GM19238 (cell line): ENCODE results near the gene SPDYE4.

Experiments
- DNase-seq: peaks from one replicate; pipeline ENCODE4 v3.0.0; 2011; ENCODE audit warnings: low spot score; ENCODE audit not compliant: insufficient read length

Gene SPDYE4

DNA sequence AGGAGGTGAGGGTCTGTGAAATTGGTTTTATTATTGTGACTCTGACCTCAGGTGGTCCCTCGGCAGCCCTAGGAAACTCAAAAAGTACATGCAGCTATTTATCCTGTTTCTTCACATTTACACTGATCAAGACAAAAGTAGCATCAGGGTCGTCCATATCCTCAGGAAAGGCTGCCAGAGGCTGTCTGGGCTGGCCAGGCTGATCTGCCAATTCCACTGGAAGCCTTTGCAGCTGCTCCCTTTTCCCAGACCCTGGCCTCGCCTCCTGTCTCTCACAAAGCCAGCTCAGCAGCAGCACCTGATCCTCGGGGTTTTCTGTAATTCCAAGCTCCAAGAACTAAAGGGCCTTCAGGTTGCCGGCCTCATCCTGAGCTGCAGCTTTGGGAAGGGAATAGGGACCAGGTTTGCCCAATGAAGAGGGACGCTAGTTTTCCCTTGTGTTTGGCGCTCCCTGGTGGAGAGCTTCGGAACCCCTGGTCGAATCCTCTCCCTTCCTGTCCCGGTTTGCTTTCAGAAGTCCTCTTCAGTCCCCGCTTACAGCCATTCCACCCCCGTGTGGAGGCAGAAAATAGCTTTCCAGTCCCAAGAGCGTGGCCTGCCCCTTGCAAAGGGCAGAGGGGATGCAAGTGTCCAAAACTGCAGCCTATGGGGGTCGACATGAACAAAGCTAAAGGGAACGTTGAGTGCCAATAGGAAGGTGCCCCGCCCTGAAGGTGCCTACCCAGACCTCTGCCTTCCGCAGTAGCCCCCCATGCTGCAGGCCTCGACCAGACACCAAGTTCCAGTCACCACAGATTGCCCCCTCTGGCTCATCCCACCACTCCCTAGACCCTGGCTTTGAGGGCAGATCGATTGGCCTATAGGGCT is 27.4 kb upstream of the SPDYE4 start:
- peak; percentile 58 for DNase-seq

DNA sequence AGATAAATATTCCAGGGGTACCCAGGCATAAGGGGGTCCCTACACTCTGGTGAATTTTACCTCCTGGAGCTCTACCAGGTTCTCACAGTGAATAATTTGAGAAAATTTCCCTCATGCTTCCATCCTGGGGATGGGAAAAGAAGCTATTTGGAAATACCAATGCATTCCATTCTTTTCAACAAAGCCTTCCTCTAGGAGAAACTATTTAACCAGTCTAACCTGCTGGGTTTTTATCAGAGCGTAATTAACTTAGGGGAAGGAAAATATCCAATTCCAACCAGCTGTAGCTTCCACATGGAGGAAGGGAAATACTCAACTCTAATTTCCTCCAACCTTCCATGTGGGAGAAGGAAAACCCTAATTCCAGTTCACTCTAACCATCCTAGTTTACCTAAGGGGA is 23.8 kb upstream of the SPDYE4 start:
- DNase-seq: no peak

DNA sequence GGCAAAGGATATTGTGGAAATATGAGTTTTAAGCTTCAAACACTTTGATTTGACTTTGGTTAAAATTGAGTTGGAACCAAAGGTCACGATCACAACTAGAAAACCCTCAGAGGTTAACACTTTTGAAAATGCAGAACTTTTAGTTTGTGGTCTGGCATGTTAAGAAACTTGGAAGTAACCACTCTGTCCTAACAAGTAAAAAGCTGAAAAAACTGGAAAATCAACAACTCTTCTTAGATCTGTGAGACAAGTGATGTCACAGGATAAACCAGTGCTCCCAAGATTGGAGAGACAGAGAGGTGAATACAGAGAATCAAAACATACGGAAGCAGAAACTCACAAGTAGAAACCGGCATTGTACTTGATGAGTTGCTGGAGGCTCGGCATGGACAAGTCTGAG is 23.4 kb upstream of the SPDYE4 start:
- no peak for DNase-seq

DNA sequence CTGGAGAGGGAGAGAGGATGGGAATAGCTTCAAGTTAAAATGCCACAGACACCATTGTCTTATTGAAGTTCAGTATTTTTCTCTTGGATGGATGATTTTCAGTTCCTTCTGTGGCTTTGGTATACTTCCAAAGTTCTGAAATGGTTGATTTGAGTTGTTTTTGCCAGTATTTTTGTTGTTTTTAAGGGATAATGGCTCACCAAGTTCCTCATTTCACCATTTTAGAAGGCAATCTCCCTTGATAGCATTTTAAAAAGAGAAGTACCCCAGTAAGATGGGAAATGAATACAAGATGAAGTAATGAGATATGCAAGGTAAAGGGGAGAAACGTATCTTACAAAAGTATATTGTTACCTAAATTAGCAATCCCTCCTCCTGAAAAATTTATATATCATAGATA is 18.5 kb upstream of the SPDYE4 start:
- DNase-seq: no peak

DNA sequence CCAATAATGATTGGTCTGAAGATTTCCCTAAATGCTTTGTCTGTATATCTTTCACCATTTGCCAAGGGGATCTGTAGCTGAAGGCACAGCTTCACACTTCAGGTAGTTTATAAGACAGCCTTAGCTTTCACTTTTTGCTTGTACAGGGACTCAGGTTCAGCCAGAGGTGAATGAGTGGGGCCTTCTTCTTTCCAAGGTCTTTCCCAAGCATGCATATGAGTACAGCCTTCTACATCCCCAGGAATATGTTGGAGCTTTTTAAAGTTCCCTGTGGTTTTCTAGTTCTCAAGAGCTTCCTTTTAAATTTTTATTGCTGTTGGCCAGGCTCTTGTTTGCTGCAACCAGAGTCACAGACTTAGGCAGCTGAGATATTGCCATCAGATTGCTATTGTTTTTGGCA is 17.9 kb upstream of the SPDYE4 start:
- DNase-seq: no peak

DNA sequence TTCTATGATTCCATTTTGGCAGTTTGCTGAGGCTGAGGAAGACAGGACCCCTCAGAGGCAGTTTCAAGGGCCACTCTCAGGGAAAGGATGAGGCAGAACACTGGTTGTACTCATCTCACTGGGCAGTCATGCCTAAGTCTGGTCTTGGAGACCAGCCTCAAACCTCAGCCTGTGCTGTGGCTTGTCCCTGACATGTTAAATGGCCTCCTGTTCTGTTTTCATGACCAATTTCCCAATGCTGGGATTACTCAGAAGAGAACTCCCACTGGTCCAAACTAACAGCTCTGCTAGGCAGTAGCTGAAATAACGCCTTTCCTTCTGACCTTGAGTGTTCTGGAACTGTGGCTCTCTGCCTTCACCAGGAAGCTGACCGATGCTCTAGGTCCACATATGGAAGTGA is 8.4 kb upstream of the SPDYE4 start:
- no peak for DNase-seq

DNA sequence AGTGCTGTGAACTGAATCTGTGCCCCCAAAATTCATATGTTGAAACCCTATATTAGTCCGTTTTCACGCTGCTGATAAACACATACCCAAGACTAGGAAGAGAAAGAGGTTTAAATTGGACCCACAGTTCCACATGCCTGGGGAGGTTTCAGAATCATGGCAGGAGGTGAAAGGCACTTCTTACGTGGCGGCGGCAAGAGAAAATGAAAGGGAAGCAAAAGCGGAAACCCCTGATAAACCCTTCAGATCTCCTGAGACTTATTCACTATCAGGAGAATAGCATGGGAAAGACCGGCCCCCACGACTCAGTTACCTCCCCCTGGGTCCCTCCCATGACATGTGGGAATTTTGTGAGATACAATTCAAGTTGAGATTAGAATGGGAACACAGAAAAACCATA is 3.7 kb upstream of the SPDYE4 start:
- DNase-seq: no peak

DNA sequence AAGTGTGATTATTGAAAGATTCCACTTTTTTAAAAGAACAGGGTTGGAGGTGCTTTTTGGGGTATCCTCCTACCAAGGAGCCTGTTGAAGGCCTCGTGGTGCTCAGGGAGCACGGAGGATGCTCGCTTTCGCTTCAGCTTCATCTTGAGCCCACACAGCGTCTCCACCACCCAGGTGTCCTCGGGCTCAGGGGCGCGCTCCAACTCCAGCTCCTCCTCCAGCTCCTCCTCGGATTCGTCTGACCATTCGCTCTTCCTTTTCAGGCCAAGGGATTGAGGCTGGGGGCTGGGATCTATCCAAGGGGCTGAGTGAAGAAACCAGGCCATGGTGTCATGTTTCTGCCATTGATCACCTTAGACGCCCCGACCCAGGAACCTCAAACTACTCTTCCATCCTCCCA is 1.2 kb downstream of the SPDYE4 start:
- no peak for DNase-seq

DNA sequence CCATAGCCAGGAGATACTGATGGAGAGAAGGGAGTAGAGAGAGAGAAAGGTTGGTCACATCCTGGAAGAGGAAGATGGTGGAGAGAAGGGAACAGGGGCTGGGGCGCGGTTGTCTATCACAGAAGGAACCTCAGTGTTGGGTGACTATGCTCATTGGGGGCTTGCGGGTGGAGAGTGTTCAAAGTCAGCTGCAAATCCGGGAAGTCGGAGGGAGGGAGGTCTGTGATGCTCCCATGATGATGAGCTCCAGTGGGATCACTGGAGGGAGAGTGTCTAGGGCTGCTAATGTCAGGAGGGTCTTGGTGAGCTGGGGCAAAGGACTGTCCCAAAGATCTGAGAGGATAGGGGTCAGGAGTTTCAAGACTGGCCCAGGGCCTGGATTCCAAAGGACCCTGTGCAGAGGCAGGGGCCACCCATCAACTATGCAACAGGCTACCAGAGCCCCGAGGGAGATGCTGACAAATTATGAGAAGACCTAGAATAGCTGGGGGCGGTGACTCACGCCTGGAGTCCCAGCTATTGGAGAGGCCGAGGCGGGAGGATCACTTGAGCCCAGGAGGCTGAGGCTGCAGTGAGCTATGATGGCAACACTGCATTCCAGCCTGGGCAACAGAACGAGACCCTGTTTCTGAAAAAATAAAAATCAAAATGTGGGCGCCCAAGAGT is 2.6 kb downstream of the SPDYE4 start:
- no peak for DNase-seq

DNA sequence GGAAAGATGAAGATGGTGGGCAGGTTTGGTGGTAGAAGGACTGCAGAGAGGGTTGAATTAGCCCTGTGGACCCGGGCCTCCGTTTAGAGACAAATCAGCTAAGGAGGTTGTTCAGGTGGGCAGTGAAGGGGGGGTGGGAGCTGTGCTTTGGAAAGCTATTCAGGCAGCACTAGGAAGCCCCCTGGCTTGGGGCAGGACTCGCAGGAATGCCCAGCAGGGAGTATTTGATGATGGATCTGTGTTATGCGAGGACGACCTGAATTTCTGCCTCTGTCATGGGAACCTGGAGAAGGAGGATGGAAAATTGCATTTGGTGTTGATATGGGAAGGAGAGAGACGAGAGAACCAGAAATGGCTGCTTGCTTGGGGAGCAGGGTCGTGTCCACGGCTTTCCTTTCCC is 3.5 kb downstream of the SPDYE4 start:
- no peak for DNase-seq

DNA sequence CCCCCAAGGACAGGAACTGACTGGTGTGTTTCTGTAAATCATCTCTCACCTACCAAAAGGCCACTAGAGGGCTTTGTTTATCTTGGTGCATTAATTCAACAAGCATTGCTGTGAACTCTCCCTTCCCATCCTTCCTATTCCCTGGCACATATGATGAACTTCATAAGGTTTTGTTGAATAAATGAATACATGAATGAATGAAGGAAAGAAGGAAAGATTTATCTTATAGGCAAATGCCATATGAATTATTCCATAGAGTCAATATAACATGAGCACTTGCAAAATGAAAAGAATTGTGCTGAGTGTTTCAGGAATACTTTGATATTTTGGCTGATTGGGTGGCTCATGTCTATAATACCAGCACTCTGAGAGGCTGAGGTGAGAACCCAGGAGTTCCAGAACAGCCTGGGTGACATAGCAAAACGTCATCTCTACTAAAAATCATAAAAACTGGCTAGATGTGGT is 4.3 kb downstream of the SPDYE4 start:
- DNase-seq: peak; percentile 28

DNA sequence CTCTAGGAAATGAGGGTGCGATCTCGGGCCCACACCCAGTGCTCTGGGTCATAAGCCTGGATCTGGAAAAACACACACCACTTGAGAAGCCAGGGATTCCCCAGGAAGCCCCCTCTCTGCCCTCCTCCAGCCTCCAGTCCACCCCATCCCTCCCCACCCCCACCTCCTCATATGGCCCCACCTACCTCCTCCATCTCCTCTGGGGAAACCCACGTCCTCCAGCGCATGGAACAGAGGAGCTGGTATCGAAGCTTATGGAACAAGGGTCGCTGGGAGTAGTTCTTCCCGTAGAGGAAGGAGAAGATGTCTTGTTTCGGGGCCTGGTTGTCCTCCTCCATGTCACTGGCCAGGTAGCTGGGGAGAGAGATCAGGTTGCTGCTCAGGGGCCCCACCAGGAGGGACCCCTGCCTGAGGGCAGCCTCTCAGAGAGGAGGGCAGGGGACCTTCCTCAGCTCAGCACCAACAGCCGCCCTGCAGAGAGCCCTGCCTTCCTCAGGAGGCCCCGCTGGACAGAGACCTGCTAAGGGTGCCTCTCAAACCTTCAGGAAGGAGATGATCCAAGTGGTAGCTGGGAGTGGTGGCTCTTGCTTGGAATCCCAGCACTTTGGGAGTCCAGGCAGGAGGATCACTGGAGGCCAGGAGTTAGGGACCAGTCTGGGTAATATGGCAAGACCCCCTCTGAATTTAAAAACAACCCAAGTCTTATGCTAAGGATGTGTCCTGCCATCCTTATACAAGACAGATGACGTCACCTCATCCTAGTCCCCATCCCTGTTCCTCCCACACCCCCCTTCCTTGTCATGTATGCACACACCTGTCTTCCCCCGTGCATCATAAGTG is 5.0 kb downstream of the SPDYE4 start:
- no peak for DNase-seq

DNA sequence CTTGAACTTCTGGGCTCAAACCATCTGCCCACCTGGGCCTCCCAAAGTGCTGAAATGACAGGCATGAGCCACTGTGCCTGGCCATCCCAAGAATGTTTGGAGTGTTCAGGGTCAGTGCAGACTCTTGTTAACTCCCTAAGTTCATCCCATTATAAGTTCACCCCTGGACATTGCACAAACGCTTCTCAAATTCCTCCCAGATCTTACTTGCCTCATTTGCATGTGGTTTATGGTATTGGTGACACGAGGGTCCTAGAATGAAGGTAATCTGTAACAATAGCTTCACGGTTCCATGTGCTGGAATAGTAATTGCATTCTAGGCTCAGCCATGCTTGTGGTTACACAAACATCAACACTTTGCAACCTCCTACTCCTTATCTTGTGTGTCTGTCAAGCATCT is 8.7 kb downstream of the SPDYE4 start:
- no peak for DNase-seq

DNA sequence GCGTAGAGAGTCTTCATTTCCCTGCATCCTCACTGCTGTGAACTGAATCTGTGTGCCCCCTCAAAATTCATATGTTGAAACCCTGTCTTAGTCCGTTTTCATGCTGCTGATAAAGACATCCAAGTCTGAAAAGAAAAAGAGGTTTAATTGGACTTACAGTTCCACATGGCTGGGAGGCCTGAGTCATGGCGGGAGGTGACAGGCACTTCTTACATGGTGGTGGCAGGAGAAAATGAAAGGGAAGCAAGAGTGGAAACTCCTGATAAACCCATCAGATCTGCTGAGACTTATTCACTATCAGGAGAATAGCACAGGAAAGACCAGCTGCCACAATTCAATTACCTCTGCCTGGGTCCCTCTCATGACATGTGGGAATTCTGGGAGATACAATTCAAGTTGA is 10.6 kb downstream of the SPDYE4 start:
- no peak for DNase-seq

DNA sequence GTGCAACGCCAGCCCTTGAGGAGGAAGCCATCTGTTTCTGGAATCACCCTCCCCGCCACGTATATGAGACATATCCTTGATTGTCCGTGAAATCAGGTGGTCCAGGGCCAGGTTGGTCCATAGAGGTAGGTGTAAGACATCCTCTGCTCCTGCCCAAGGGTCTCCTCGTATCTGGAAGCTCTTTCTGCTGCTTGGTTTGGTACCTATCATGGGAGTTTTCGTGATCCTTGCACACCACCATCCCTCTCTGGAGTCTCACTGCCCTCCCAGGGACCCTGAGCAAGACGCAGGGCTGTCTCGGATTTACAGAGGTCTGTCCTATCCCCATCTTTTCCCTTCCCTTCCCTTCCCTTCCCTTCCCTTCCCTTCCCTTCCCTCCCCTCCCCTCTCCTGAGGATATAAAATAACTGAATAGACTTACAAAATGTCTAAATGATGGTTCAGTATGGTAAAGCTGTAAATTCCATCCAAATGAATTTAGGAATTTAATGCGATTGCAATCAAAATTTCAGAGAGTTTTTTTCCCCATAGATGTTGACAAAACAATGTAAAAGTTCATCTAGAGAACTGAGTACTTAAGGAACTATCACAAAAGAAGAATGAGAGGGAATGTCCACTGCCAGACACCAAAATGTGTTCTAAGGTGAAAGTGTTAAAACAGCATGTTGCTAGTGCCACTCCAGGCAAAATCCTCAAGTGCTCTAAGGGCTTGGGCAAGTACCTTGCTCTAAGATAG is 11.7 kb downstream of the SPDYE4 start:
- DNase-seq: no peak

DNA sequence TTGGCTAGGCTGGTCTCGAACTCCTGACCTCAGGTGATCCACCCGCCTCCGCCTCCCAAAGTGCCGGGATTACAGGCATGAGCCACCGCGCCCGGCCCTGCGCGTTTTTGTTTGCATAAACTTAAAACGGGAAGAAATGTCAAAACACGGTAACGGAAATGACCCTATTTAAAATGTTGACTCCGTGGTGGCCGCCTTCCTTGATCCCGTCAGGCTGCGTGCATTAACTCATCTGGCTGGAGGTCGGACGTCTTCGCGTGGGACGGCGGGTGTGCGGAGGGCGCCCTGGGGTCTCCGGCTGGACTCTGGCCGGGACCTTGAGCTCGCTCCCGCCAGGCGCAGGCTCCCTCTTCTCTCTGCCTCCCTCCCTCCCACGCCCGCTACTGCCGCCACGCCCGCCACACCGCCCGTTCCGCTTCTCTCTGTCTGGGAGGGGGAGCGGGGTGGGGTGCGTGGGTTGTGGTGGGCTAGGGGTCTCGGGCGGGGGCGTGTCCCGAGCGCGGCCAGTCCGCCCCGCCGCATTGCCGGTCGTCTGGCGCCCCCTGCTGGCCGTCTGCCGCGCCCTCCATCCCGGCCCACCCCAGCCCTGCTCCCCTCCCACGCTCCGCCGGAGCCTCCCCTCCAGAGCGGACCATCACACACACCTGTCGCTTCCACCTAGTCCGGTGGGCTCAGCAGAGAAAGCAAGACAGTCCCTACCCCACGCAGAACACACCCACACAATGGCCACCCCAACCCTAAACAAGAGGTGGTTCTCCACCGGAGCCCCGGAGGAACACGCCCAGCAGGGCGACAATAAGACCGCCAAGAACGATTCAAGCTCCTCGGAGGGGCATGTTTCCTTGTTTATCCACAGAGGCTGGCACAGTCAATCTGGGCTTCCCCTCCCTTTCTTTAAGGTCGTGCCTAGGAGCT is 12.5 kb downstream of the SPDYE4 start:
- peak; percentile 83 for DNase-seq

DNA sequence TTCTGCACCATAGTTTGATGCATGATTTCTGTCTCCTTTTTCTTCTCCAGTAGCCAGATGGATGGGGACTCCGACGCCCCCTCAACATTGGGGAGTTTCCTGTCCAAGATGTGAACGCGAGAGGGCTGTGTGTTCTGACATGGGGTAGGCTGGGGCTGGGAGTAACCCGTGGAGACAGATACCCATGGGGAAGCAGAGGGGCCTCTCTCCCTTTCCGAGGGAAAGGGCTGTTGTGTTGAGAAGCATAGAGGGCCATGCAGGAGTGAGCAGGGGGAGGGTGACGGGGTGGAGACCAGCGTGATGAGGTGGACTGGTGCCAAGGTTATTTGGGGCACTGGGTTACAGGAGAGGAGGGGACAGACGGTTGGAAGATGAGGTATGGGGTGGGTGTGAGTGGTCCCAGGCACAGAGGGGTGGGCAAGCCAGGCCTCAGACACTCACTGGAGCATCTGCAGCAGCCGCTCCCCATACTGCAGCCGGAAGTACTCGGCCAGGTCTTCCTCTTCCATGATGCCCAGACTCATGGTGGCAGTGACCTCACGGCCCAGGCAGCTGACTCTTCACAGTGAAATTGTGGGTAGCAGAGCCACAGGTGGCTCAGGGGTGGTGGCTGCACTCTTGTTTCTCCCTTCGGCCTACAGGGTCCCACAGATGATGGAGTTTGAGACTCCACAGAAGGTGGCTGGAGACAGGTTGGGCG is 14.1 kb downstream of the SPDYE4 start:
- no peak for DNase-seq

DNA sequence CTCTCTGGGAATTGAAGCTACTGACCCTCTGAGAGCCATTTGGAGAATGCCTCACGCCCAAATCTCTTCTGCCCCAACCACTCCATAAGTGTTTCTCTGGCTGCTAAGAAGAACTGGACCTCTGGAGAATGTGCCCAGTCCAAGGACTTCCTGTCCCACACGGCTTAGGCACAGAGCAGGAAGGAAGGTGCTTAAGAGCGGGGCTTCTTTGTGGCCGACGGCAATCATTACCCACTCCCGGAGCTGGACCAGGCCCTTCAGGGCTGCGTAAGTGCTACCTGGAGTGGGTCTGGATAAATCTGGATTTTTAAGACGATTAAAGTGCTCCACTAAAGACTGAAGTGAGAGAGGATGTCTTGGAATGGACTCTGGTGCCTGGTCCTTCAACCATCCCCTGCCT is 15.5 kb downstream of the SPDYE4 start:
- DNase-seq: no peak

DNA sequence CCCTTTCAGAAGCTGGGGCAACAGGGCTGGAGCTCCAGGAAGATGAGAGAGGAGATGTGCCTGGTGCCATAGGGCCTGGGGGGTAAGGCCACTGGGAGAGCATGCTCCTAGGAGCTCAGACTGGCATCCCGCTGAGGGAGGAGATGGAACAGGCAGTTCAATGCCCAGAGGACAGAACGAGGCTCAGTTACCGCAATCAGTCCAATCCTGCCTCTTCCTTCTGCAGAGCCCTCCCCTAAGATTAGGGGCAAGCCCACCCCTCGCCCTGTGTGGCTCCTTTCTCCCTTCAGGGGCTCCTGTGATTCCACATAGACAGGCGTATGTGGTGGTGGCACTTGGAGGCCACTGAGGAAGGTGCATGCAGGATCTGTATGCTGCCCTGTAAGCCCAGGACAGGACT is 16.1 kb downstream of the SPDYE4 start:
- DNase-seq: no peak

DNA sequence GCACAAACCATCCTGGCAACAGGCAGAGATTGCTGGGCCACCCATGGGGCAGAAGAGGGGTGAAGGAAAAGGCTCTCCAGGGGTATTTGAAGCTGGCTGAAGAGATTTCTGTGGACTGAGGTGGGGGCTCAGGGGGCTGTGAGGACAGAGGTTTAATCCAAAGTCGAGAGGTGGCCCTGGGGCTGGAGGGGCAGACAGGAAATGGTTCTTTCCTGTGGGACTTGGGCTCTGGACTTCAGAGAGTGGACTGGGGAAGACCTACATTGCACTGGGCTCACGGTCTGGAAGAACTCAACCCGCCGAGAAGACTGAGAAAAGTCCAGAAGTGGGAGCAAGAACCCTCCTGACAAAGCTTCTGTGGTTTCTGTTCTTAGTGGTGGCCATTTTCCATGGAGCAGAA is 16.6 kb downstream of the SPDYE4 start:
- DNase-seq: no peak
